Tibial artery (tissue), 4 donors: ENCODE results near the gene PXMP2.

Source experiments
- DNase-seq, 2 donors: peaks; one replicate each; pipeline ENCODE4 v3.0.0-alpha.2; 2019
- H3K27ac ChIP-seq, 2 donors: fragments of 200-600 bp; sonication (generic) in 1 of 2; 1 replicate in 1 of 2; 2 replicates in 1 of 2; pipeline ENCODE4 v1.5.1; 2018 to 2019; ENCODE audit warnings: mild to moderate bottlenecking in 1 of 2
- H3K27me3 ChIP-seq, 2 donors: fragments of 200-600 bp; sonication (generic) in 1 of 2; one replicate each; pipeline versions ENCODE4 v1.5.1 to v1.6.0; 2016 to 2019
- H3K36me3 ChIP-seq, 3 donors: fragments of 200-600 bp; sonication (generic) in 2 of 3; one replicate each; pipeline ENCODE4 v1.5.1; 2016 to 2019; ENCODE audit warnings: mild to moderate bottlenecking in 2 of 3
- H3K4me1 ChIP-seq, 4 donors: fragments of 200-600 bp; sonication (generic) in 2 of 4; 1 replicate in 3 of 4; 2 replicates in 1 of 4; pipeline ENCODE4 v1.5.1; 2016 to 2019
- H3K4me3 ChIP-seq, 2 donors: fragments of 200-600 bp; sonication (generic) in 1 of 2; 1 replicate in 1 of 2; 2 replicates in 1 of 2; pipeline ENCODE4 v1.5.1; 2018 to 2019; ENCODE audit warnings: mild to moderate bottlenecking in 2 of 2
- H3K9me3 ChIP-seq, 3 donors: fragments of 200-600 bp; sonication (generic) in 1 of 3; one replicate each; pipeline ENCODE4 v1.5.1; 2016 to 2019
- intact Hi-C: fragments of 100-400 bp; cut with DNase I; formaldehyde crosslinking; loops from one replicate; pipeline ENCODE4 v1.15.0; 2023; ENCODE audit warnings: low total_unique reads
- TF ChIP-seq, protein P1 (sequence below), 2 experiments: fragments of 200-600 bp in 1 of 2; fragments of 450-650 bp in 1 of 2; IDR thresholded peaks; one replicate each; pipeline ENCODE4 v1.5.1; 2017 to 2019; ENCODE audit warnings: antibody characterized with exemption in 2 of 2, mild to moderate bottlenecking in 1 of 2, moderate library complexity in 1 of 2

Gene PXMP2

DNA sequence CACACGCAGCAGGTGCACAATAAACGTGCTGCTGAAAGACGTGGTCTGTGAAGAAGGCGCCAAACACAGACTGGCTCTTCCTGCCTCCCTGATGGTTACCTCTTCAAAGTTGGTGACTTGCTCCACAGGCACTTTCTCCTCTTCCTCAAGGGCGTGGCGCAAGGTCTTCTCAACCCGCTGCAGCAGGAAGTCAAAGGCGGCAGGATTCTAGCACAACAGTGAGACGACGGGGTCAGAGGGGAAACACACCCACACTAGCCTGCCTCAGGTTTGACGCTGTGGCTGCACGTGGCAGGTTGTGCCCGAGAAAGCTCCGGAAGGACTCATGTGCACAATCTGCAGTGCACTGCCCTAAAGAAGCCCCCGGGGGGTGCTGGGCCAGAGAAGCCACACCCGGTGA lies 15.3 kb upstream of the PXMP2 start:
- TF ChIP-seq, protein P1, sequence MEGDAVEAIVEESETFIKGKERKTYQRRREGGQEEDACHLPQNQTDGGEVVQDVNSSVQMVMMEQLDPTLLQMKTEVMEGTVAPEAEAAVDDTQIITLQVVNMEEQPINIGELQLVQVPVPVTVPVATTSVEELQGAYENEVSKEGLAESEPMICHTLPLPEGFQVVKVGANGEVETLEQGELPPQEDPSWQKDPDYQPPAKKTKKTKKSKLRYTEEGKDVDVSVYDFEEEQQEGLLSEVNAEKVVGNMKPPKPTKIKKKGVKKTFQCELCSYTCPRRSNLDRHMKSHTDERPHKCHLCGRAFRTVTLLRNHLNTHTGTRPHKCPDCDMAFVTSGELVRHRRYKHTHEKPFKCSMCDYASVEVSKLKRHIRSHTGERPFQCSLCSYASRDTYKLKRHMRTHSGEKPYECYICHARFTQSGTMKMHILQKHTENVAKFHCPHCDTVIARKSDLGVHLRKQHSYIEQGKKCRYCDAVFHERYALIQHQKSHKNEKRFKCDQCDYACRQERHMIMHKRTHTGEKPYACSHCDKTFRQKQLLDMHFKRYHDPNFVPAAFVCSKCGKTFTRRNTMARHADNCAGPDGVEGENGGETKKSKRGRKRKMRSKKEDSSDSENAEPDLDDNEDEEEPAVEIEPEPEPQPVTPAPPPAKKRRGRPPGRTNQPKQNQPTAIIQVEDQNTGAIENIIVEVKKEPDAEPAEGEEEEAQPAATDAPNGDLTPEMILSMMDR (IDR thresholded peaks at IDR 0.05) = no peak
- H3K27me3 ChIP-seq = no peaks in the 10 kb centered on the region
- H3K27ac ChIP-seq = no peak overlapping the region
- no peaks in the 10 kb centered on the region for H3K4me1 ChIP-seq
- no peak overlapping the region for H3K4me3 ChIP-seq
- H3K9me3 ChIP-seq = no peaks in the 10 kb centered on the region
- peaks cover 58 to 100% (median 82%) of the 10 kb centered on the region in 3 donors for H3K36me3 ChIP-seq
- DNase-seq = peak in 1 of 2 donors; percentile 51
- intact Hi-C loops = no loop called here

DNA sequence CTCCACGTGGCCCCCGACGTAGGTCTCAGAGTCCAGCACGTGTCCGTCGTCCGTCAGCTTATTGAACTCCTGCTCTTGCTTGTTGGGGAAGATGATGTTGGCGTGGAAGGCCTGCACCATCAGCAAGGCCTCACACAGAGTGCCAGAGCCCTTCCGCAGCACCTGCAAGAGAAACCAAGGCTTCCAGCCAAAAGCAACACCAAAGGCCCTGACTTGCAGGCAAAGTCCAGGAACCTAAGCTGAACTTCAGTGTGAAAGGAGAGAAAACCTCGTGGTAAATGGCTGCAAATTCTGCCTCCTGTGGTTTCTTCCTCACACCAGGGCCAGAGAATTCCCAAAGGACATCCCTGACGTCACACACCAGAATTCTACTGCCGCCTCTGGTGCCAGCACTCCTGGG lies 14.7 kb upstream of the PXMP2 start:
- Histone ChIP-seq H3K27ac (no peak overlapping the region), H3K4me3 (no peak overlapping the region), H3K9me3 (no peaks in the 10 kb centered on the region), H3K27me3 (no peaks in the 10 kb centered on the region), H3K36me3 (peaks cover 58 to 100% (median 82%) of the 10 kb centered on the region in 3 donors), H3K4me1 (no peaks in the 10 kb centered on the region)
- TF ChIP-seq, protein P1 (IDR thresholded peaks at IDR 0.05) = no peak
- intact Hi-C loops = no loop called here
- no peak for DNase-seq

DNA sequence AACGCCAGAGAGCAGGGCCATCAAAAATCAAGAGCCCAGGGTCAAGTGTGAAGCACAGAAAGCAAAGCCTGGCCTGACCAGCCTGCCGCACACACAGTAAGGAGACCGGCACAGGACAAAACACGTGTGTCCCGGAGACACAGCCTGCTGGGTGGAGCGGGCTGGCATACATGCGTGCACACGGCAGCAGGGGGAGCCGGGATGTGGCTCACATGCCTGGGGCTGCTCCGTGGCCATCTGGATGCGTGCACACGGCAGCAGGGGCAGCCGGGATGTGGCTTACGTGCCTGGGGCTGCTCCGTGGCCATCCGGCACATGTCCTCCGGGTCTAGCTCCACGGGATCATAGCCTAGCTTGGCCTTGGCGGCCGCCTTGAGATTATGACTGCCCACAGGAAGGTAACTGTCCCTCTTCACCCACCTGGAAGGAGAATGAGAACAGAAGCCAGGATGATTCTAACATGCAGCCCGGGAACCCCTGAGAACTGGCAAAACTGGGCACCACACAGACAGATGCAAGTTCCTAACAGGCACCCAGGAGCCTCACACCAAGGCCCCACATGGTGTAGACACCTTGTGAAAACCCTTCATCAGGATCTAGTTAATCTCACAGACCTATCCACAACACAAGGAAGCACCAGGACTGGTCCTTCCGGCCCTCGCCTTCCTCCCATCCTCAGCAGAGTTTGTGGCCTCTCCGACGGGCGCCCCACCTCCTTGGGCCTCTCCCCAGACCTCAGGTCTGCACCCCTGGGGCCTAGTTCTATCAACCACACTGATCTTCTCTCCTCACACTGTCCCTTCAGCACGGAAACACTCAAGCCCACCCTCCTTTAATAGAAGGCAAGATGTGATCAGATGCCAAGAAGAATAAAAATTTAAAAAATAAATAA lies 13.9 kb upstream of the PXMP2 start:
- H3K9me3 ChIP-seq = no peaks in the 10 kb centered on the region
- H3K27me3 ChIP-seq = no peaks in the 10 kb centered on the region
- no peak for DNase-seq
- no peaks in the 10 kb centered on the region for H3K4me1 ChIP-seq
- H3K36me3 ChIP-seq = peaks cover 53 to 100% (median 79%) of the 10 kb centered on the region in 3 donors
- no peak overlapping the region for H3K27ac ChIP-seq
- TF ChIP-seq, protein P1 (IDR thresholded peaks at IDR 0.05) = no peak
- H3K4me3 ChIP-seq = no peak overlapping the region
- intact Hi-C loops = no loop called here

DNA sequence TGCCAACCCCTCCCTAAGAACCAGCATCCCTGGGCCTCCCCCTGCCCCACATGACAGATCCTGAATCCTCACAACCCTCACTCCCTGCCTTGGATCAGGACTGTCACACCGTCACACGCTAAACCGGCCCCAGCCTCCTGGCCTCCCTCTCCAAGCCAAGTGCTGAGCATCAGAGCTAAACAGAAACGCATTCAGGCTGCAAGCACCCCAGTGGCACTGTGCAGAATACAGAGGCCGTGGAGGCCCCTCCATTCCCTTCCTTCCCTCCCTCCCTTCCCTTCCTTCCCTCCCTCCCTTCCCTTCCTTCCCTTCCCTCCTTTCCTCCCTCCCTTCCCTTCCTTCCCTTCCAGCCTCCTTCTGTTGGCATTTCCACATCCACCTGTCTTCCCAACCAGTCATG lies 12.8 kb upstream of the PXMP2 start:
- intact Hi-C loops = no loop called here
- no peaks in the 10 kb centered on the region for H3K4me1 ChIP-seq
- no peaks in the 10 kb centered on the region for H3K9me3 ChIP-seq
- H3K27ac ChIP-seq = no peak overlapping the region
- no peaks in the 10 kb centered on the region for H3K27me3 ChIP-seq
- TF ChIP-seq, protein P1 (IDR thresholded peaks at IDR 0.05) = no peak
- H3K4me3 ChIP-seq = no peak overlapping the region
- DNase-seq = no peak
- peaks cover 51 to 100% (median 70%) of the 10 kb centered on the region in 3 donors for H3K36me3 ChIP-seq

DNA sequence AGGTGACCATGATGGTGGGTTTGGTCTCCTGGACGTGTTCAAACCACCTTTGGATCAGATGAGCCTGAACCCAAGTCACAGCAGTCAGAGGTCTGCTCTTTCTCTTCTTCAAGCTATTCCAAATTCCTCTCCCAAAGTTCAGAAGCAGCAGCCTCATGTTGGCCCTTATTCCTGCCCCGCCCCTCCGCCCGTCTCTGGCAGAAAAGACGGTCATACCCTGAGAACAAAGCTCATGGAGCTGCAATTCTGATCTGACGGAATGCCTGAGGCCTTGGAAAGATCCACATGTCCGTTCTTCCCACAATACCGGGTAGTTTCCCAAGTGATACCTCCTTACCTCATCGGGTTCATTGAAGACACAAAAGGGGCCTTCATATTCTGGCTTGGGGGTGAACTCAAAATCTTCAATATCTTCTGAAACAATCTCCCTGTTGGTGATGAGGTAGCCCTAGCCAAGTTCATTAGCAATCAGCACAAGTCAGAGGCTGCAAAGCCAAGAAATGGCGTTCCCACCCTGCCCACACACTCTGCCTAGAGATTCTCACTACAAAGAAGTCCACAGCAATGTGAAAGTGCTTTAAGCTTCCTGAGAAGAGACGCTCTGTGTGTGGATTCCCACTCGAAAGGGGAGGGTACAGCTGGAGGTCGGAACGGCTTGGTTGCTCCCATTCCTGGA lies 11.5 kb upstream of the PXMP2 start:
- Histone ChIP-seq H3K27ac (no peak overlapping the region), H3K4me1 (no peaks in the 10 kb centered on the region), H3K27me3 (no peaks in the 10 kb centered on the region), H3K36me3 (peaks cover 48 to 92% (median 60%) of the 10 kb centered on the region in 3 donors), H3K9me3 (no peaks in the 10 kb centered on the region), H3K4me3 (no peak overlapping the region)
- TF ChIP-seq, protein P1 (IDR thresholded peaks at IDR 0.05) = no peak
- intact Hi-C loops = no loop called here
- DNase-seq = peak in 1 of 2 donors; percentile 3
